ENCODE measurements around the gene ESRRA. TPM values are rescaled to one million over a fixed set of nuclear protein-coding genes. Genes with fewer than 3 reads are reported as not detected.

Gene ESRRA
- total and polyA plus RNA-seq, 2 of the 8 experiments (the other 6 are each of a cell fraction or from before 2014, with no cell fraction given) = 18.2 to 37.0 TPM

GRCh38 chr11:64347193-64347867, 42.0 kb downstream of the ESRRA start:
- no peak overlapping the region for H3K4me2 ChIP-seq (ENCODE audit: insufficient read depth in 1 of 2, low read depth in 2 of 2, low read length in 2 of 2)
- H3K56ac ChIP-seq (replicated peaks; ENCODE audit: insufficient read length, low read depth, low read length) = no peak overlapping the region
- H4K91ac ChIP-seq (replicated peaks; ENCODE audit: insufficient read length, low read length) = no peak overlapping the region
- no peak for FAIRE-seq
- no peaks in the 10 kb centered on the region for H3K36me3 ChIP-seq (ENCODE audit: control insufficient read depth in 2 of 4, insufficient read depth in 4 of 4, low read length in 3 of 4)
- H2BK15ac ChIP-seq (ENCODE audit: low read length) = peak overlapping the region; percentile 88; the same call in 1 of the 2 replicates
- no peak overlapping the region for H3K14ac ChIP-seq (ENCODE audit: insufficient read length)
- no peaks in the 10 kb centered on the region for H3K27me3 ChIP-seq (replicated peaks in 1 of 4; ENCODE audit: control insufficient read depth in 3 of 4, extremely low read depth in 1 of 4, insufficient read depth in 3 of 4, low read length in 3 of 4)
- no peak overlapping the region for H2AK5ac ChIP-seq (ENCODE audit: low read depth, low read length)
- H2BK20ac ChIP-seq (ENCODE audit: low read length) = no peak overlapping the region
- TF ChIP-seq KDM5A (IDR thresholded peaks at IDR 0.05; ENCODE audit: low read length) (no peak), E2F6 (IDR thresholded peaks at IDR 0.05) (no peak), FOSL1 (IDR thresholded peaks at IDR 0.05; ENCODE audit: insufficient read depth, low read depth, low read length) (no peak), KDM1A (IDR thresholded peaks at IDR 0.05; ENCODE audit: borderline replicate concordance, low read length) (no peak)
- WGBS, 2 experiments (ENCODE audit: extremely low coverage in 1 of 2, insufficient coverage in 1 of 2, insufficient read length in 1 of 2, insufficient replicate concordance in 2 of 2, low coverage in 1 of 2, low lambda C conversion rate in 2 of 2, missing lambda C conversion rate in 1 of 2) = 80% methylated on average over 12 of the region's 12 CpGs; no CpG with 5 or more reads in 1 of the 2 experiments
- H3K9ac ChIP-seq (replicated peaks in 1 of 4; ENCODE audit: extremely low read depth in 1 of 4, low read depth in 3 of 4, low read length in 3 of 4) = no peak overlapping the region
- H3K4me3 ChIP-seq (ENCODE audit: extremely low read depth in 1 of 4, insufficient read depth in 2 of 4, low read depth in 3 of 4, low read length in 4 of 4) = no peak overlapping the region
- H3K4ac ChIP-seq (replicated peaks; ENCODE audit: insufficient read length, low read depth, low read length) = no peak overlapping the region
- no peaks in the 10 kb centered on the region for H3K79me2 ChIP-seq (ENCODE audit: control insufficient read depth in 1 of 2, insufficient read depth in 2 of 2, low read length in 2 of 2)
- H3K23me2 ChIP-seq (ENCODE audit: low read depth, low read length) = peaks cover under 1% of the 10 kb centered on the region; the same call in 1 of the 2 replicates
- H2BK120ac ChIP-seq (replicated peaks; ENCODE audit: low read depth, low read length) = no peak overlapping the region
- H3K27ac ChIP-seq (ENCODE audit: low read depth, low read length) = no peak overlapping the region
- ChIA-PET CTCF (ENCODE audit: partially characterized antibody) (interaction anchor here (0.6 to 37.6 kb wide), 6 partner anchors 3 to 495 kb away, joined by 3 to 614 read pairs (median 208); partner anchors contain the start of genes CATSPERZ, CCDC88B, ESRRA and PRDX5), POLR2A (ENCODE audit: partially characterized antibody) (interaction anchor here (0.7 to 6.1 kb wide), 6 partner anchors 9 to 164 kb away, joined by 3 to 38 read pairs (median 5); partner anchors contain the start of genes PRDX5, RPS6KA4 and TRMT112)
- no peaks in the 10 kb centered on the region for H3K9me3 ChIP-seq (ENCODE audit: insufficient read depth in 2 of 2, low read depth in 1 of 2, low read length in 1 of 2)
- DNase-seq (ENCODE audit: low read depth in 1 of 2, low spot score in 2 of 2) = no peak
- H3K4me1 ChIP-seq (replicated peaks in 1 of 4; ENCODE audit: control insufficient read depth in 3 of 4, insufficient read depth in 4 of 4, low read length in 3 of 4) = peaks cover 0 to 10% (median 7%) of the 10 kb centered on the region in 4 experiments; a peak in 4 of 7 replicates
- H4K8ac ChIP-seq (ENCODE audit: extremely low read depth, insufficient read depth, low read length) = peak overlapping the region; percentile 3; the same call in 1 of the 2 replicates
- no peak overlapping the region for H3K23ac ChIP-seq (ENCODE audit: insufficient read length)
- H2BK5ac ChIP-seq (ENCODE audit: low read depth, low read length) = no peak overlapping the region
- H2AFZ ChIP-seq (ENCODE audit: low read length) = no peak overlapping the region
- no peak overlapping the region for H2BK12ac ChIP-seq (ENCODE audit: low read depth, low read length)
- no peak overlapping the region for H3K18ac ChIP-seq (ENCODE audit: extremely low read depth, low read length)
- peaks cover 0 to 2% of the 10 kb centered on the region in 2 experiments for H4K20me1 ChIP-seq (replicated peaks in 1 of 2; ENCODE audit: control insufficient read depth in 1 of 2, insufficient read depth in 2 of 2, low read length in 2 of 2)
- no peaks in the 10 kb centered on the region for H3K79me1 ChIP-seq (ENCODE audit: low read depth, low read length)
- no peak overlapping the region for H4K5ac ChIP-seq (ENCODE audit: insufficient read length, low read depth, low read length)
